Hepatocyte (in vitro differentiated cells): ENCODE measurements around the gene SPATA1.

Experiments used
- EZH2 ChIP-seq: fragments of 200-600 bp; sonication (generic); IDR thresholded peaks from 2 replicates; pipeline ENCODE4 v1.6.1; 2016; ENCODE audit warnings: antibody characterized with exemption, mild to moderate bottlenecking, borderline replicate concordance
- EZH2phosphoT487 ChIP-seq: fragments of 200-600 bp; sonication (generic); IDR thresholded peaks from one replicate; pipeline ENCODE4 v1.6.1; 2018; ENCODE audit warnings: antibody characterized with exemption, mild to moderate bottlenecking, low read depth, moderate library complexity; ENCODE audit not compliant: unreplicated experiment, severe bottlenecking
- TF ChIP-seq, protein P1 (sequence below): fragments of 200-600 bp; sonication (generic); IDR thresholded peaks from 2 replicates; pipeline ENCODE4 v1.5.1; 2016; ENCODE audit warnings: antibody characterized with exemption, mild to moderate bottlenecking; ENCODE audit not compliant: poor library complexity

DNA sequence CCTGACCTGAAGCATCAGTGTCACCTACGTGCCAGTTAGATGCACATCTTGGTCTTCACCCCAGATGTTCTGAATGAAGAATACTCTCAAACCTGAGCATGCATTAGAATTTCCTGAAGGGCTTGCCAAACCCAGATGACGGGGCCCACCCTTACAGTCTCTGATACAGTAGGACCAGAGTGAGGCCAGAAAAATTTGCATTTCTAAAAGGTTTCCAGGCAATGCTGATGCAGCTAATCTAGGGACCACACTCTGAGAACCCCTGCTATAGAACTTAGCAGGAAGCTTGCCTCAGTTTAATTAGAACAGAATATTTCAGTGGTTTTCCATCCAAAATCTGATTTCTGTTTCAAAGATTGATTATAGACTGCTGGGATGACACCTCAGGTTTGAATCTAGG lies 77.9 kb downstream of the SPATA1 start:
- TF ChIP-seq, protein P1, sequence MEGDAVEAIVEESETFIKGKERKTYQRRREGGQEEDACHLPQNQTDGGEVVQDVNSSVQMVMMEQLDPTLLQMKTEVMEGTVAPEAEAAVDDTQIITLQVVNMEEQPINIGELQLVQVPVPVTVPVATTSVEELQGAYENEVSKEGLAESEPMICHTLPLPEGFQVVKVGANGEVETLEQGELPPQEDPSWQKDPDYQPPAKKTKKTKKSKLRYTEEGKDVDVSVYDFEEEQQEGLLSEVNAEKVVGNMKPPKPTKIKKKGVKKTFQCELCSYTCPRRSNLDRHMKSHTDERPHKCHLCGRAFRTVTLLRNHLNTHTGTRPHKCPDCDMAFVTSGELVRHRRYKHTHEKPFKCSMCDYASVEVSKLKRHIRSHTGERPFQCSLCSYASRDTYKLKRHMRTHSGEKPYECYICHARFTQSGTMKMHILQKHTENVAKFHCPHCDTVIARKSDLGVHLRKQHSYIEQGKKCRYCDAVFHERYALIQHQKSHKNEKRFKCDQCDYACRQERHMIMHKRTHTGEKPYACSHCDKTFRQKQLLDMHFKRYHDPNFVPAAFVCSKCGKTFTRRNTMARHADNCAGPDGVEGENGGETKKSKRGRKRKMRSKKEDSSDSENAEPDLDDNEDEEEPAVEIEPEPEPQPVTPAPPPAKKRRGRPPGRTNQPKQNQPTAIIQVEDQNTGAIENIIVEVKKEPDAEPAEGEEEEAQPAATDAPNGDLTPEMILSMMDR, result no peak
- TF ChIP-seq EZH2 (no peak), EZH2phosphoT487 (no peak)
